K562 (cell line): ENCODE measurements around the gene ACTR5. TPM values are rescaled to one million over a fixed set of nuclear protein-coding genes. Genes with fewer than 3 reads are reported as not detected.

Source experiments
- CBX2 ChIP-seq: fragments of 200-600 bp; sonication (generic); IDR thresholded peaks from one replicate; pipeline ENCODE4 v1.6.1; 2012; ENCODE audit warnings: mild to moderate bottlenecking, low read length, inconsistent platforms; ENCODE audit not compliant: insufficient read depth, poor library complexity, severe bottlenecking
- CHD4 ChIP-seq: fragments of 200-600 bp; sonication (generic); IDR thresholded peaks from 3 replicates; pipeline ENCODE4 v1.6.1; 2012; ENCODE audit warnings: low read depth, mild to moderate bottlenecking, mixed read lengths, low read length, inconsistent platforms; ENCODE audit not compliant: insufficient read depth, insufficient replicate concordance, poor library complexity, severe bottlenecking
- FOSL1 ChIP-seq: fragments of 200-800 bp; sonication (Bioruptor generic); conservative IDR thresholded peaks from 2 replicates; pipeline ENCODE4 v1.6.1; 2016; ENCODE audit warnings: missing genetic modification characterization, missing compliant biosample characterization
- GABPB1 ChIP-seq: sonication (generic); formaldehyde crosslinking; IDR thresholded peaks from 2 replicates; pipeline ENCODE4 v1.8.0; 2022; ENCODE audit warnings: mild to moderate bottlenecking, missing genetic modification reagents
- HDAC1 ChIP-seq, 2 experiments: fragments of 450-650 bp; IDR thresholded peaks; 2 replicates each; pipeline ENCODE4 v1.6.1; 2016 to 2017; ENCODE audit warnings: inconsistent platforms in 1 of 2, mild to moderate bottlenecking in 1 of 2, moderate library complexity in 1 of 2
- KAT7 ChIP-seq: sonication (generic); formaldehyde crosslinking; IDR thresholded peaks from 2 replicates; pipeline ENCODE4 v1.8.0; 2022; ENCODE audit warnings: missing genetic modification reagents, mild to moderate bottlenecking, borderline replicate concordance
- MAFG ChIP-seq: fragments of 450-650 bp; conservative IDR thresholded peaks from 2 replicates; pipeline ENCODE4 v1.6.1; 2016; ENCODE audit warnings: missing genetic modification characterization, missing compliant biosample characterization
- MTA3 ChIP-seq: fragments of 450-650 bp; formaldehyde crosslinking; IDR thresholded peaks from 2 replicates; pipeline ENCODE4 v1.6.1; 2017; ENCODE audit warnings: mild to moderate bottlenecking, borderline replicate concordance
- NFE2L1 ChIP-seq: fragments of 450-650 bp; IDR thresholded peaks from 2 replicates; pipeline ENCODE4 v1.6.1; 2016; ENCODE audit warnings: missing genetic modification characterization, low read depth, mild to moderate bottlenecking, missing compliant biosample characterization, moderate library complexity, borderline replicate concordance
- PHB ChIP-seq: fragments of 250-450 bp; sonication (Bioruptor Pico); IDR thresholded peaks from 2 replicates; pipeline ENCODE4 v1.5.0; 2021
- PHF21A ChIP-seq: fragments of 450-650 bp; IDR thresholded peaks from 2 replicates; pipeline ENCODE4 v1.6.1; 2017; ENCODE audit warnings: low read depth, borderline replicate concordance
- POLR2G ChIP-seq: fragments of 200-400 bp; formaldehyde crosslinking; IDR thresholded peaks from 2 replicates; pipeline ENCODE4 v1.6.1; 2017; ENCODE audit warnings: low read depth, mild to moderate bottlenecking, antibody characterized with exemption, low read length, moderate library complexity
- RAD51 ChIP-seq: fragments of 450-650 bp; IDR thresholded peaks from 2 replicates; pipeline ENCODE4 v1.7.1; 2016; ENCODE audit warnings: low read depth, mild to moderate bottlenecking, borderline replicate concordance
- RB1 ChIP-seq: fragments of 450-650 bp; IDR thresholded peaks from 2 replicates; pipeline ENCODE4 v1.6.1; 2017; ENCODE audit warnings: low read depth, mild to moderate bottlenecking
- SMAD4 ChIP-seq: fragments of 250-450 bp; sonication (Bioruptor Pico); conservative IDR thresholded peaks from 2 replicates; pipeline ENCODE4 v1.8.0; 2021; ENCODE audit warnings: inconsistent platforms, mild to moderate bottlenecking, moderate library complexity
- TARDBP ChIP-seq: fragments of 450-650 bp; IDR thresholded peaks from 2 replicates; pipeline ENCODE4 v1.6.1; 2016
- TBP ChIP-seq: optimal IDR thresholded peaks from 2 replicates; pipeline ENCODE3; 2011; ENCODE audit warnings: low read depth, low read length, improper control_type of control experiment
- ZNF175 ChIP-seq: fragments of 200-800 bp; sonication (Bioruptor generic); IDR thresholded peaks from 2 replicates; pipeline ENCODE4 v1.6.1; 2016; ENCODE audit warnings: low read depth, mild to moderate bottlenecking, missing genetic modification characterization, missing compliant biosample characterization
- ZNF197 ChIP-seq: fragments of 200-800 bp; sonication (Bioruptor generic); IDR thresholded peaks from 2 replicates; pipeline ENCODE4 v1.6.1; 2016; ENCODE audit warnings: low read depth, missing genetic modification characterization, missing compliant biosample characterization
- ZNF232 ChIP-seq: sonication (generic); formaldehyde crosslinking; IDR thresholded peaks from 2 replicates; pipeline ENCODE4 v1.8.0; 2022; ENCODE audit warnings: mild to moderate bottlenecking, missing genetic modification reagents
- ZNF274 ChIP-seq: IDR thresholded peaks from 2 replicates; pipeline ENCODE4 v1.6.1; 2011; ENCODE audit warnings: low read depth, mild to moderate bottlenecking, low read length, moderate library complexity, borderline replicate concordance
- ZNF561 ChIP-seq: fragments of 450-650 bp; formaldehyde crosslinking; conservative IDR thresholded peaks from 2 replicates; pipeline ENCODE4 v1.4.0; 2020; ENCODE audit warnings: mild to moderate bottlenecking, moderate library complexity
- ZSCAN32 ChIP-seq: fragments of 450-650 bp; formaldehyde crosslinking; IDR thresholded peaks from 2 replicates; pipeline ENCODE4 v1.4.0; 2020; ENCODE audit warnings: mild to moderate bottlenecking, moderate library complexity
- polyA plus RNA-seq, 8 experiments: library from polyadenylated mRNA; depleted of rRNA in 4 of 8; stranded (reverse) in 5 of 8; unstranded in 3 of 8; fragments of >200 nt; fragmentation: Nextera tagmentation in 2 of 8; fragmentation: Illumina TruSeq in 1 of 8; extraction: Ambion mirVana in 2 of 8; extraction: Trizol in 1 of 8; gene quantifications; 2 replicates each; pipeline versions ENCODE4 v1.2.1 to v1.2.3, GENCODE V29; 2011 to 2014; ENCODE audit warnings: inconsistent platforms in 1 of 8, missing spikeins in 1 of 8
- total RNA-seq, 7 experiments: library from RNA; depleted of rRNA in 6 of 7; stranded (reverse); fragments of >200 nt in 6 of 7; fragmentation: Illumina TruSeq in 2 of 7; extraction: Trizol in 2 of 7; gene quantifications; 2 replicates each; pipeline versions ENCODE4 v1.2.1 to v1.2.3, GENCODE V29; 2011 to 2021; ENCODE audit warnings: low replicate concordance in 1 of 7
- TF ChIP-seq, protein P1 (sequence below): sonication (generic); formaldehyde crosslinking; IDR thresholded peaks from 2 replicates; pipeline ENCODE4 v1.8.1; 2022; ENCODE audit warnings: missing genetic modification reagents
- TF ChIP-seq, protein P2 (sequence below): fragments of 450-650 bp; IDR thresholded peaks from 2 replicates; pipeline ENCODE4 v1.6.1; 2016; ENCODE audit warnings: mild to moderate bottlenecking
- TF ChIP-seq, protein P3 (sequence below): fragments of 450-650 bp; IDR thresholded peaks from 2 replicates; pipeline ENCODE4 v1.6.1; 2017; ENCODE audit warnings: mild to moderate bottlenecking, moderate library complexity

ACTR5 gene
- total and polyA plus RNA-seq, 9 of the 15 experiments (the other 6 are each of a cell fraction or from before 2014, with no cell fraction given): 0.93 to 18.8 (median 12.9) TPM

DNA sequence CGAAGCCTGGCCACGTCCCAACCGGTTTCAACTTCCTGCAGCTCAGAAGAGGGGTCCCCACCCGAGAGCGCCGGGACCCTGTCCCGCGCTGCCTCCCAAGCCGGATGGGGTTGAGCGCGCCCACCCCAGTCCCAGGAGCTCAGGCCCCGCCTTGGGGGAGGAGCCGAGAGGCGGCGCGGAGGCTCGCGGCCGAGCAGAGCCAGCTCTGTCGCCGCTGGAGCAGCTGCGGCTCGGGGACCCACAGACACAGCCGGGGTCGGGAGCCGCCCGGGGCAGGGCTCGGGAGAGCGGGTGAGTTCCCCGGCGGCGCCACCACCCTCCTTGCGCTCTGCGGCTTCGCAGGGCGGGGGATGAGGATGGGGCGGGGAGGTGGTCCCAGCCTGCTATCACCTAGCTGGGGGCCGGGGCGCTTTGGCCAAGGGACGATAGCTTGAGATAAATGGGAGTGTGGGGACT lies 57.3 kb downstream of the ACTR5 start, which contains the start of gene PPP1R16B (continued):
- TF ChIP-seq TARDBP (no peak), POLR2G (peak; percentile 94), ZSCAN32 (no peak), GABPB1 (CRISPR knock-in tag) (no peak), MTA3 (no peak), ZNF175 (no peak), TBP (peak; percentile 19), ZNF232 (CRISPR knock-in tag) (no peak), PHB (CRISPR knock-in tag) (no peak), RAD51 (no peak), FOSL1 (tag) (0 out of 2 replicates have a peak, but pooled peaks have one; percentile 9), ZNF274 (no peak), MAFG (tag) (no peak), CBX2 (no peak), PHF21A (no peak), HDAC1 (IDR thresholded peaks at IDR 0.05) (no peak), ZNF561 (CRISPR knock-in tag) (no peak), RB1 (peak; percentile 16; the same call in 1 of the 2 replicates), KAT7 (peak; percentile 81; the same call in 1 of the 2 replicates), SMAD4 (no peak), CHD4 (no peak), NFE2L1 (tag) (no peak), ZNF197 (CRISPR knock-in tag) (no peak)
- TF ChIP-seq, protein P1, sequence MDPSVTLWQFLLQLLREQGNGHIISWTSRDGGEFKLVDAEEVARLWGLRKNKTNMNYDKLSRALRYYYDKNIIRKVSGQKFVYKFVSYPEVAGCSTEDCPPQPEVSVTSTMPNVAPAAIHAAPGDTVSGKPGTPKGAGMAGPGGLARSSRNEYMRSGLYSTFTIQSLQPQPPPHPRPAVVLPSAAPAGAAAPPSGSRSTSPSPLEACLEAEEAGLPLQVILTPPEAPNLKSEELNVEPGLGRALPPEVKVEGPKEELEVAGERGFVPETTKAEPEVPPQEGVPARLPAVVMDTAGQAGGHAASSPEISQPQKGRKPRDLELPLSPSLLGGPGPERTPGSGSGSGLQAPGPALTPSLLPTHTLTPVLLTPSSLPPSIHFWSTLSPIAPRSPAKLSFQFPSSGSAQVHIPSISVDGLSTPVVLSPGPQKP (CRISPR knock-in tag): no peak
- TF ChIP-seq, protein P2, sequence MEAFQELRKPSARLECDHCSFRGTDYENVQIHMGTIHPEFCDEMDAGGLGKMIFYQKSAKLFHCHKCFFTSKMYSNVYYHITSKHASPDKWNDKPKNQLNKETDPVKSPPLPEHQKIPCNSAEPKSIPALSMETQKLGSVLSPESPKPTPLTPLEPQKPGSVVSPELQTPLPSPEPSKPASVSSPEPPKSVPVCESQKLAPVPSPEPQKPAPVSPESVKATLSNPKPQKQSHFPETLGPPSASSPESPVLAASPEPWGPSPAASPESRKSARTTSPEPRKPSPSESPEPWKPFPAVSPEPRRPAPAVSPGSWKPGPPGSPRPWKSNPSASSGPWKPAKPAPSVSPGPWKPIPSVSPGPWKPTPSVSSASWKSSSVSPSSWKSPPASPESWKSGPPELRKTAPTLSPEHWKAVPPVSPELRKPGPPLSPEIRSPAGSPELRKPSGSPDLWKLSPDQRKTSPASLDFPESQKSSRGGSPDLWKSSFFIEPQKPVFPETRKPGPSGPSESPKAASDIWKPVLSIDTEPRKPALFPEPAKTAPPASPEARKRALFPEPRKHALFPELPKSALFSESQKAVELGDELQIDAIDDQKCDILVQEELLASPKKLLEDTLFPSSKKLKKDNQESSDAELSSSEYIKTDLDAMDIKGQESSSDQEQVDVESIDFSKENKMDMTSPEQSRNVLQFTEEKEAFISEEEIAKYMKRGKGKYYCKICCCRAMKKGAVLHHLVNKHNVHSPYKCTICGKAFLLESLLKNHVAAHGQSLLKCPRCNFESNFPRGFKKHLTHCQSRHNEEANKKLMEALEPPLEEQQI: no peak
- TF ChIP-seq, protein P3, sequence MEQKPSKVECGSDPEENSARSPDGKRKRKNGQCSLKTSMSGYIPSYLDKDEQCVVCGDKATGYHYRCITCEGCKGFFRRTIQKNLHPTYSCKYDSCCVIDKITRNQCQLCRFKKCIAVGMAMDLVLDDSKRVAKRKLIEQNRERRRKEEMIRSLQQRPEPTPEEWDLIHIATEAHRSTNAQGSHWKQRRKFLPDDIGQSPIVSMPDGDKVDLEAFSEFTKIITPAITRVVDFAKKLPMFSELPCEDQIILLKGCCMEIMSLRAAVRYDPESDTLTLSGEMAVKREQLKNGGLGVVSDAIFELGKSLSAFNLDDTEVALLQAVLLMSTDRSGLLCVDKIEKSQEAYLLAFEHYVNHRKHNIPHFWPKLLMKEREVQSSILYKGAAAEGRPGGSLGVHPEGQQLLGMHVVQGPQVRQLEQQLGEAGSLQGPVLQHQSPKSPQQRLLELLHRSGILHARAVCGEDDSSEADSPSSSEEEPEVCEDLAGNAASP: no peak
